PC-9 (cell line): Measurements from ENCODE around the gene ALK. TPM values are rescaled to one million over a fixed set of nuclear protein-coding genes. Genes with fewer than 3 reads are reported as not detected.

ENCODE experiments used
- BruUV-seq: library from RNA; stranded (reverse); fragments of 400-500 nt; replicated peaks from 2 replicates; lab custom pipeline; 2021; lab: Mats Ljungman, UMichigan
- CTCF ChIA-PET: fragments of 300-600 bp; sonication (Branson Sonifier 250); formaldehyde crosslinking; loops from one replicate; lab custom pipeline; 2022; ENCODE audit warnings: antibody characterized with exemption; lab: Charles Lee
- POLR2A ChIA-PET: fragments of 300-600 bp; sonication (Branson Sonifier 250); formaldehyde crosslinking; loops from one replicate; lab custom pipeline; 2022; ENCODE audit warnings: antibody characterized with exemption; ENCODE audit not compliant: unreplicated experiment; lab: Charles Lee
- DNase-seq, 2 experiments: peaks; one replicate each; pipeline versions ENCODE4 v3.0.0 to v3.0.0-alpha.2; 2015 to 2022; ENCODE audit warnings: mixed read lengths in 1 of 2
- H2AFZ ChIP-seq: fragments of 200-600 bp; sonication (generic); 2 replicates; pipeline ENCODE4 v1.8.1; 2017; ENCODE audit warnings: antibody characterized with exemption
- H3F3A ChIP-seq: fragments of 200-600 bp; sonication (generic); 2 replicates; pipeline ENCODE4 v1.8.1; 2017; ENCODE audit warnings: antibody characterized with exemption, mild to moderate bottlenecking, low read depth; ENCODE audit not compliant: insufficient read depth
- H3K27ac ChIP-seq: fragments of 200-600 bp; sonication (generic); 2 replicates; pipeline ENCODE4 v1.6.1; 2016; ENCODE audit warnings: mixed run types
- H3K27me3 ChIP-seq: fragments of 200-600 bp; sonication (generic); 2 replicates; pipeline ENCODE4 v1.6.1; 2016; ENCODE audit warnings: low read depth, mixed run types; ENCODE audit not compliant: insufficient read depth
- H3K36me3 ChIP-seq: fragments of 200-600 bp; sonication (generic); 2 replicates; pipeline ENCODE4 v1.6.1; 2016; ENCODE audit warnings: low read depth, mixed run types
- H3K4me1 ChIP-seq: fragments of 200-600 bp; sonication (generic); replicated peaks from 2 replicates; pipeline ENCODE4 v1.6.1; 2016; ENCODE audit warnings: mixed run types; ENCODE audit not compliant: insufficient read depth
- H3K4me2 ChIP-seq: fragments of 200-600 bp; sonication (generic); 2 replicates; pipeline ENCODE4 v1.6.1; 2017; ENCODE audit warnings: mixed run types
- H3K4me3 ChIP-seq: fragments of 200-600 bp; sonication (generic); 2 replicates; pipeline ENCODE4 v1.6.1; 2016; ENCODE audit warnings: mixed run types
- H3K79me2 ChIP-seq: fragments of 200-600 bp; sonication (generic); 2 replicates; pipeline ENCODE4 v1.6.1; 2017; ENCODE audit warnings: low read depth, mixed run types
- H3K9me2 ChIP-seq: fragments of 200-600 bp; sonication (generic); 2 replicates; pipeline ENCODE4 v1.8.1; 2017; ENCODE audit warnings: mild to moderate bottlenecking; ENCODE audit not compliant: insufficient read depth
- H3K9me3 ChIP-seq: fragments of 200-600 bp; sonication (generic); 2 replicates; pipeline ENCODE4 v1.8.1; 2016; ENCODE audit warnings: low read depth; ENCODE audit not compliant: insufficient read depth
- H4K20me1 ChIP-seq: fragments of 200-600 bp; sonication (generic); 2 replicates; pipeline ENCODE4 v1.8.1; 2017; ENCODE audit not compliant: insufficient read depth
- EZH2 ChIP-seq: fragments of 200-600 bp; sonication (generic); IDR thresholded peaks from 2 replicates; pipeline ENCODE4 v1.8.0; 2017; ENCODE audit warnings: antibody characterized with exemption, low read depth
- intact Hi-C: fragments of 100-400 bp; cut with micrococcal nuclease; formaldehyde crosslinking; loops from one replicate; pipeline ENCODE4 v1.10.0; 2022; ENCODE audit not compliant: unreplicated experiment
- total RNA-seq: library from RNA; stranded (reverse); gene quantifications from 2 replicates; pipeline ENCODE4 v1.2.3, GENCODE V29; 2021
- TF ChIP-seq, protein P1 (sequence below): fragments of 200-600 bp; sonication (generic); conservative IDR thresholded peaks from 2 replicates; pipeline ENCODE4 v1.6.1; 2017; ENCODE audit warnings: mixed run types, antibody characterized with exemption, mild to moderate bottlenecking, moderate library complexity

ALK gene
- total RNA-seq, 1 experiment from 2014 or later, result not detected

GRCh38 chr2:29561628-29562027 is 359.8 kb downstream of the ALK start:
- BruUV-seq, result no TSS peak
- TF ChIP-seq, protein P1, sequence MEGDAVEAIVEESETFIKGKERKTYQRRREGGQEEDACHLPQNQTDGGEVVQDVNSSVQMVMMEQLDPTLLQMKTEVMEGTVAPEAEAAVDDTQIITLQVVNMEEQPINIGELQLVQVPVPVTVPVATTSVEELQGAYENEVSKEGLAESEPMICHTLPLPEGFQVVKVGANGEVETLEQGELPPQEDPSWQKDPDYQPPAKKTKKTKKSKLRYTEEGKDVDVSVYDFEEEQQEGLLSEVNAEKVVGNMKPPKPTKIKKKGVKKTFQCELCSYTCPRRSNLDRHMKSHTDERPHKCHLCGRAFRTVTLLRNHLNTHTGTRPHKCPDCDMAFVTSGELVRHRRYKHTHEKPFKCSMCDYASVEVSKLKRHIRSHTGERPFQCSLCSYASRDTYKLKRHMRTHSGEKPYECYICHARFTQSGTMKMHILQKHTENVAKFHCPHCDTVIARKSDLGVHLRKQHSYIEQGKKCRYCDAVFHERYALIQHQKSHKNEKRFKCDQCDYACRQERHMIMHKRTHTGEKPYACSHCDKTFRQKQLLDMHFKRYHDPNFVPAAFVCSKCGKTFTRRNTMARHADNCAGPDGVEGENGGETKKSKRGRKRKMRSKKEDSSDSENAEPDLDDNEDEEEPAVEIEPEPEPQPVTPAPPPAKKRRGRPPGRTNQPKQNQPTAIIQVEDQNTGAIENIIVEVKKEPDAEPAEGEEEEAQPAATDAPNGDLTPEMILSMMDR, result no peak
- TF ChIP-seq EZH2, result no peak
- POLR2A ChIA-PET, result no interaction called here
- no peaks in the 10 kb centered on the region for H4K20me1 ChIP-seq
- no peak overlapping the region for H2AFZ ChIP-seq
- peaks cover 23% of the 10 kb centered on the region for H3K27me3 ChIP-seq
- H3K79me2 ChIP-seq, result no peaks in the 10 kb centered on the region
- no peaks in the 10 kb centered on the region for H3F3A ChIP-seq
- no peak for DNase-seq
- H3K4me3 ChIP-seq, result no peak overlapping the region
- no peak overlapping the region for H3K4me2 ChIP-seq
- H3K36me3 ChIP-seq, result no peaks in the 10 kb centered on the region
- H3K4me1 ChIP-seq, result no peaks in the 10 kb centered on the region
- H3K9me2 ChIP-seq, result no peaks in the 10 kb centered on the region
- H3K9me3 ChIP-seq, result no peaks in the 10 kb centered on the region
- intact Hi-C loops, result no loop called here
- CTCF ChIA-PET, result no interaction called here
- no peak overlapping the region for H3K27ac ChIP-seq

- Histone ChIP-seq H2AFZ (no peak overlapping the region), H3K4me1 (no peaks in the 10 kb centered on the region), H4K20me1 (no peaks in the 10 kb centered on the region), H3K4me2 (no peak overlapping the region), H3F3A (no peaks in the 10 kb centered on the region), H3K27ac (no peak overlapping the region), H3K9me2 (no peaks in the 10 kb centered on the region), H3K79me2 (no peaks in the 10 kb centered on the region), H3K27me3 (peaks cover 21% of the 10 kb centered on the region), H3K9me3 (no peaks in the 10 kb centered on the region), H3K36me3 (no peaks in the 10 kb centered on the region), H3K4me3 (no peak overlapping the region)
- no peak for DNase-seq
- intact Hi-C loops, result no loop called here
- ChIA-PET POLR2A (no interaction called here), CTCF (no interaction called here)
- BruUV-seq, result no TSS peak
- no peak for TF ChIP-seq EZH2
- TF ChIP-seq, protein P1, result no peak
These were observed 360.2 kb downstream of the ALK start for GRCh38 chr2:29561181-29561580.

- BruUV-seq, result no TSS peak
- CTCF ChIA-PET, result no interaction called here
- TF ChIP-seq, protein P1, result no peak
- TF ChIP-seq EZH2, result no peak
These were observed 360.8 kb downstream of the ALK start for GRCh38 chr2:29560566-29560965.

More at GRCh38 chr2:29560566-29560965, 360.8 kb downstream of the ALK start:
- Histone ChIP-seq H3F3A (no peaks in the 10 kb centered on the region), H3K27ac (no peak overlapping the region), H3K9me2 (no peaks in the 10 kb centered on the region), H3K9me3 (no peaks in the 10 kb centered on the region), H3K4me2 (no peak overlapping the region), H4K20me1 (no peaks in the 10 kb centered on the region), H3K4me3 (no peak overlapping the region), H3K79me2 (no peaks in the 10 kb centered on the region), H3K4me1 (no peaks in the 10 kb centered on the region), H3K36me3 (no peaks in the 10 kb centered on the region), H3K27me3 (peaks cover 23% of the 10 kb centered on the region), H2AFZ (no peak overlapping the region)
- POLR2A ChIA-PET, result no interaction called here
- no peak for DNase-seq
- intact Hi-C loops, result no loop called here
